Calu3 (cell line): ENCODE results near the gene TENM4. TPM values are rescaled to one million over a fixed set of nuclear protein-coding genes. Genes with fewer than 3 reads are reported as not detected.

Experiments used
- BruUV-seq: library from RNA; stranded (reverse); fragments of 400-500 nt; replicated peaks from 2 replicates; lab custom pipeline; 2021; lab: Mats Ljungman, UMichigan
- CTCF ChIA-PET: fragments of 300-600 bp; sonication (Branson Sonifier 250); formaldehyde crosslinking; loops from one replicate; lab custom pipeline; 2022; ENCODE audit warnings: antibody characterized with exemption; lab: Charles Lee
- DNase-seq: peaks from one replicate; pipeline ENCODE4 v3.0.0; 2022
- H3K27ac Mint-ChIP-seq: one replicate; pipeline ENCODE4 v1.8.0; 2022; ENCODE audit warnings: mixed read lengths; ENCODE audit not compliant: unreplicated experiment
- H3K27me3 Mint-ChIP-seq: one replicate; pipeline ENCODE4 v1.8.0; 2022; ENCODE audit warnings: mixed read lengths; ENCODE audit not compliant: unreplicated experiment
- H3K36me3 Mint-ChIP-seq: one replicate; pipeline ENCODE4 v1.8.0; 2022; ENCODE audit warnings: mild to moderate bottlenecking, moderate library complexity, mixed read lengths; ENCODE audit not compliant: insufficient read depth, unreplicated experiment
- H3K4me1 Mint-ChIP-seq: one replicate; pipeline ENCODE4 v1.8.0; 2022; ENCODE audit warnings: mild to moderate bottlenecking, low read depth, mixed read lengths; ENCODE audit not compliant: unreplicated experiment
- H3K4me3 Mint-ChIP-seq: one replicate; pipeline ENCODE4 v1.8.0; 2022; ENCODE audit warnings: mild to moderate bottlenecking, low read depth, moderate library complexity, mixed read lengths; ENCODE audit not compliant: unreplicated experiment
- H3K9me3 Mint-ChIP-seq: one replicate; pipeline ENCODE4 v1.8.0; 2022; ENCODE audit warnings: low read depth, mixed read lengths; ENCODE audit not compliant: unreplicated experiment
- intact Hi-C: fragments of 100-400 bp; cut with micrococcal nuclease; formaldehyde crosslinking; loops from one replicate; pipeline ENCODE4 v1.10.0; 2022; ENCODE audit not compliant: unreplicated experiment
- total RNA-seq: library from RNA; stranded (reverse); gene quantifications from 2 replicates; pipeline ENCODE4 v1.2.3, GENCODE V29; 2022
- TF ChIP-seq, protein P1 (sequence below): fragments of 200-600 bp; IDR thresholded peaks from one replicate; pipeline ENCODE4 v1.8.0; 2022; ENCODE audit warnings: antibody characterized with exemption; ENCODE audit not compliant: unreplicated experiment

TENM4 gene
- total RNA-seq, 1 experiment from 2014 or later, result not detected

DNA sequence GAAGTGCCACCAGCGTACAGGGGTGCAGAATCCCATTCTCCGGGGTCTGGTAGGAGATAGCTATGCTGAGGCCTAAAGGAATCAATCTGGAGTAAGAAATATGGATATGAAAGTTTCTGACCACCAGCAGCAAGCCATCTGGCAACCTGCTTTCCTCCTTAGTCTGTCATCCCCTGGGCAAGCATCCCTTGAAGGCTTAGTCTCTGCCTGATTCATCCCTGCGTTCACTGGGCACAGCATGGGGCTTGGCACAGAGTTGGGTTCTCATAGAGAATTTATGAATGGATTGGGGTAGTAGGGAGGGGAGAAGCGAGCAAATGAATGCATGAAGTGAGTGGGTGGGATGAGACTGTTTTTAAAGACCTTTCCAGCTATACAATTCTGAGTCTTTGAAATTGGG is 780.4 kb downstream of the TENM4 start:
- Mint-ChIP-seq H3K9me3 (no peaks in the 10 kb centered on the region), H3K27me3 (peaks cover 62% of the 10 kb centered on the region), H3K4me1 (no peaks in the 10 kb centered on the region), H3K4me3 (no peak overlapping the region), H3K27ac (no peak overlapping the region), H3K36me3 (no peaks in the 10 kb centered on the region)
- BruUV-seq, result no TSS peak
- DNase-seq, result no peak
- CTCF ChIA-PET, result no interaction called here
- intact Hi-C loops, result no loop called here
- TF ChIP-seq, protein P1, sequence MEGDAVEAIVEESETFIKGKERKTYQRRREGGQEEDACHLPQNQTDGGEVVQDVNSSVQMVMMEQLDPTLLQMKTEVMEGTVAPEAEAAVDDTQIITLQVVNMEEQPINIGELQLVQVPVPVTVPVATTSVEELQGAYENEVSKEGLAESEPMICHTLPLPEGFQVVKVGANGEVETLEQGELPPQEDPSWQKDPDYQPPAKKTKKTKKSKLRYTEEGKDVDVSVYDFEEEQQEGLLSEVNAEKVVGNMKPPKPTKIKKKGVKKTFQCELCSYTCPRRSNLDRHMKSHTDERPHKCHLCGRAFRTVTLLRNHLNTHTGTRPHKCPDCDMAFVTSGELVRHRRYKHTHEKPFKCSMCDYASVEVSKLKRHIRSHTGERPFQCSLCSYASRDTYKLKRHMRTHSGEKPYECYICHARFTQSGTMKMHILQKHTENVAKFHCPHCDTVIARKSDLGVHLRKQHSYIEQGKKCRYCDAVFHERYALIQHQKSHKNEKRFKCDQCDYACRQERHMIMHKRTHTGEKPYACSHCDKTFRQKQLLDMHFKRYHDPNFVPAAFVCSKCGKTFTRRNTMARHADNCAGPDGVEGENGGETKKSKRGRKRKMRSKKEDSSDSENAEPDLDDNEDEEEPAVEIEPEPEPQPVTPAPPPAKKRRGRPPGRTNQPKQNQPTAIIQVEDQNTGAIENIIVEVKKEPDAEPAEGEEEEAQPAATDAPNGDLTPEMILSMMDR, result no peak

DNA sequence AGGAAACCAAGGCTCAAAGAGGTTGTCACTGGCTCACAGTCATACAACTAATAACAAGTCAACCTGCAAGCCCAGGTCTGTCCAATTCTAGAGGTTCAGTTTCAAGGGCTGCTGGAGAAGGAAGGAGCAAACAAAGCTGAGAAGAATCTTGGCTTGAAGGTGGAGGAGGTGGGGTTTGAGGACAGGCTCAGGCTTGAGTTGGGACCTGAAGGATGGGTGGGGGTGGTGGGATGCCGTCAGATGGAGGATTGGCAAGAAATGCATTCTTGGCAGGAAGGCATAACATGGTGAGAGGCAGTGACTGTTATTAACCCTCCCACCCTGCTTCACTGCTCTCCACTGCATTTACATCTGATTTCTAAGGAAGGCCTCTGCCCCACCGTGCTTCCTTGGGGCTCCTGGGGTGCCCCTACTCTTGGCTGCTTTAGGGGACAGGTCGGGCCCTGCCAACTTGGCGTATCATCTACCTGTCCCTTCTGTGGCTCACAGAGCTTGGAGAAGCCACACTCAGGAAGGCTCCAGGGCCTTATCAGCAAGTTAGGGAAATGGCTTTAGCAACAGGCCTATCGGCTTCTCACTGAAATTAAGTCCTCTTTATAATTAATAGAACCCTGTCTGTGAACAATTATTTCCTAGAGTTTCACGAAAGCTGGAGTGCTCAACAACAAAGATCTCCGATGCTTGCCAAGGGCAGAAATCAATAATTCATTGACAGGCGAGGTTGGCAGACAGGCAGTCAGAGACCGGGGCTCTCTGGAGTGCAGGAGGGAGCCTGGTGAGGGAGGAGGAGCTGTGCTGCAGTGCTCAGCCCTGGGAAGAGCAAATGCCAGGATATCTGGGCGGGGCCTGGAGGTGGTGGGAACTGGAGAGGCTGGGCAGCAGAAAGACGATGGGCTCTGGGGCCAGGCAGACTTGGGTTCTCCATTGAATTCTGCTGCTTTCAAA is 781.2 kb downstream of the TENM4 start:
- Mint-ChIP-seq H3K9me3 (no peaks in the 10 kb centered on the region), H3K36me3 (no peaks in the 10 kb centered on the region), H3K27ac (no peak overlapping the region), H3K4me1 (no peaks in the 10 kb centered on the region), H3K27me3 (peaks cover 71% of the 10 kb centered on the region), H3K4me3 (no peak overlapping the region)
- no TSS peak for BruUV-seq
- intact Hi-C loops, result no loop called here
- DNase-seq, result no peak
- CTCF ChIA-PET, result no interaction called here
- TF ChIP-seq, protein P1, result no peak

DNA sequence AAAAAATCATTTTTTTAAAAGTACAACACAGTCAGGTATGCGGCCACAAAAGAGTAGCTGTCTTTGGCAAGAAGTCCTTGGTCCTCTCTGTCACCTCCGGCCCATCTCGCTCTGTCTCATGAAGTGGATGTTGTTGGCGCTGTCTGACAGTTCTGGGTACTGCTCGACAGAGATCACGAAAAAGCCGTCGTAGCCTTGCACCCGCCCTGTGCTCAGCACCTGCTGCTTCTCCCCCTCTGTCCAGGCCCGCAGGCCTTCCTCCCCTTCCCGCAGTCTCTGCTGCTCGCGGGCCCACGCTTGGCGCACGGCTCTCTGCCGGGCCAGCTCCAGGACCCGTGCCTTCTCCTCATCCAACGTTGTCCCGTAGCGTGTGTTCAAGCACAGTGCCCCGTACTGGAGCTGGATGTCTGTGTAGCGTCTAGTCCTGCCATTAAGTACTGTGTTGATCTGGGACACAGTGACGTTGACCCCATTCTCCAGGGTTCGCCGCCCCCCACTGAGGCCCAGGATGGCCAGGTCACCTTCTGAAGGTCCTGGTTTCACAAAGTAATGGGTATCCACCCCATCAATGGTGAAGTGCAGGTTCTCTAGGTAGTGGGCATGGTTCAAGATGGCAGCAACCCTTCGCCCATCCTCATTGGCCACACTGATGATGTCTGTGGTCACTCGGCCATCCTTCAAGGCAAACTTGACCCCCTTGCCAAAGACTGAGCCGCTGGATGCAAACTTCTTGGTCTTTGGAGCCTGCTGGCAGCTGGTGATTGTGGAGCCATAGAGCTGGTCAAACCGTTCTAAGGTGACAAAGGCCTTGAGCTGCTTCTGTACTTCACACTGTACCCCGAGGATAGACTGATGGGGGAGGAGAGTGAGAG is 782.6 kb downstream of the TENM4 start:
- TF ChIP-seq, protein P1, result no peak
- no TSS peak for BruUV-seq
- H3K4me3 Mint-ChIP-seq, result no peak overlapping the region
- H3K9me3 Mint-ChIP-seq, result no peaks in the 10 kb centered on the region
- H3K27me3 Mint-ChIP-seq, result peaks cover 71% of the 10 kb centered on the region
- DNase-seq, result no peak
- H3K27ac Mint-ChIP-seq, result no peak overlapping the region
- no peaks in the 10 kb centered on the region for H3K36me3 Mint-ChIP-seq
- H3K4me1 Mint-ChIP-seq, result no peaks in the 10 kb centered on the region
- intact Hi-C loops, result no loop called here
- CTCF ChIA-PET, result interaction anchor here (0.8 kb wide), 1 partner anchor 15 kb away, joined by 3 read pairs; no protein-coding TSS in a partner anchor

DNA sequence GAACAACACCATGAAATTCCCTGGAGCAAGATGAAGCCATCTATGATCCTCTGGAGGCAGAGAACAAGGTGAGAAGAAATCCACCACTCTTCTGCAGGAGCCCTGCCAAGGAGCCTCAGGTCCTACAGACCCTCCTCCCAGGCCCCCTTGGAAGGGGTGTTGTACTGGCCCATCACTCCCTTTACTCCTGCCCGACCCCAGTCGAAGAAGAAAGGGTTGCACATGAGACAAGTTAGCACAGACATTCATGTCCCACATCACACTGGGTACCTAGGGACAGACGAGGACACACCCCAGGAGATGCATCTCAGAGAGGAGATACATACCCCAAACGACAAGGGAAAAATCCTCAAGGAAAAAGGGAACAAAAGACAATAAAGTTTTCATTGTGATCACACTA is 783.4 kb downstream of the TENM4 start:
- CTCF ChIA-PET, result interaction anchor here (1.4 kb wide), 1 partner anchor 11 kb away, joined by 4 read pairs; no protein-coding TSS in a partner anchor

More for the DNA sequence above, 783.4 kb downstream of the TENM4 start:
- intact Hi-C loops, result no loop called here
- Mint-ChIP-seq H3K27me3 (peaks cover 63% of the 10 kb centered on the region), H3K36me3 (no peaks in the 10 kb centered on the region), H3K4me3 (no peak overlapping the region), H3K27ac (no peak overlapping the region), H3K9me3 (no peaks in the 10 kb centered on the region), H3K4me1 (no peaks in the 10 kb centered on the region)
- no TSS peak for BruUV-seq
- DNase-seq, result no peak
- TF ChIP-seq, protein P1, result no peak
